CMK (cell line): Measurements from ENCODE around the gene OSBPL5.

Experiments
- DNase-seq: peaks from one replicate; pipeline ENCODE4 v3.0.0-alpha.2; 2010; ENCODE audit warnings: low read depth

The OSBPL5 gene

DNA sequence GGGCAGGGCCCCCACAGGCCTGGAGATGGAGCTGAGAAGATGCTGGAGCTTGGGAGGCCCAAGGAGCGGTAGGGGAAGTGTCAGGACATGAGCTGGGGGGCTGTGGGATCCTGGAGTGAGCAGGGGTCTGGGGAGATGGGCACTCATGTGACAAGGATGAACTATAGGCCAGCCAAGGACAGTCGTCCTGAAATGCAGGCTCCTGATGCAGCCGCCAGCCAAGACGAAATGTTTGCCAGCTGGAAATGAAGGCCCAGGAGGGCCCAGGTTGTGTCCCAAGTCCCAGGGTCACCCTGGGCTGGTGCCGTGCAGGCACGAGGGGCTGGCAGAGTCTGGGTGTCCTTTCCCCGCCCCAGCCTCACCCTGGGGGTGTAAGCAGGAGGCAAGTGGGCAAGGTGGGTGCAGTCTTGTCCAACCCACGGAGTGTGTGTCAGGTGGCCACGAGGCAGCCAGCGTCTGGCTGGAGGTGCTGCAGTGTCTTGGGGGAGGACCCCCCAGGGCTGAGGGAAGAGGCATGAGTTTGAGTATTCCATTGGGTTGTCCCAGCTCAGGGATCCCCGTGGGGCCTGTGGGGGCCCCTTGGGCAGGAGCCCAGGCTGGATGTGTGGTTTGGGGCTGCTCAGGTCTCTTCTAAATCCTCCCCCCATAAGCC is 32.1 kb upstream of the OSBPL5 start:
- no peak for DNase-seq

- no peak for DNase-seq
Measured at GRCh38 chr11:3196161-3197043, 31.3 kb upstream of the OSBPL5 start.

- DNase-seq: no peak
Measured at GRCh38 chr11:3195251-3196160, 30.4 kb upstream of the OSBPL5 start.

GRCh38 chr11:3194016-3194816 is 29.1 kb upstream of the OSBPL5 start:
- DNase-seq: peak; percentile 39

GRCh38 chr11:3193373-3194015 is 28.4 kb upstream of the OSBPL5 start:
- DNase-seq: no peak

- no peak for DNase-seq
Measured at GRCh38 chr11:3192511-3193372, 27.6 kb upstream of the OSBPL5 start.

- DNase-seq: no peak
Measured at GRCh38 chr11:3191586-3192324, 26.6 kb upstream of the OSBPL5 start.

- DNase-seq: no peak
Measured at GRCh38 chr11:3190600-3190999, 25.5 kb upstream of the OSBPL5 start.

- DNase-seq: no peak
Measured at GRCh38 chr11:3189886-3190583, 24.9 kb upstream of the OSBPL5 start.

DNA sequence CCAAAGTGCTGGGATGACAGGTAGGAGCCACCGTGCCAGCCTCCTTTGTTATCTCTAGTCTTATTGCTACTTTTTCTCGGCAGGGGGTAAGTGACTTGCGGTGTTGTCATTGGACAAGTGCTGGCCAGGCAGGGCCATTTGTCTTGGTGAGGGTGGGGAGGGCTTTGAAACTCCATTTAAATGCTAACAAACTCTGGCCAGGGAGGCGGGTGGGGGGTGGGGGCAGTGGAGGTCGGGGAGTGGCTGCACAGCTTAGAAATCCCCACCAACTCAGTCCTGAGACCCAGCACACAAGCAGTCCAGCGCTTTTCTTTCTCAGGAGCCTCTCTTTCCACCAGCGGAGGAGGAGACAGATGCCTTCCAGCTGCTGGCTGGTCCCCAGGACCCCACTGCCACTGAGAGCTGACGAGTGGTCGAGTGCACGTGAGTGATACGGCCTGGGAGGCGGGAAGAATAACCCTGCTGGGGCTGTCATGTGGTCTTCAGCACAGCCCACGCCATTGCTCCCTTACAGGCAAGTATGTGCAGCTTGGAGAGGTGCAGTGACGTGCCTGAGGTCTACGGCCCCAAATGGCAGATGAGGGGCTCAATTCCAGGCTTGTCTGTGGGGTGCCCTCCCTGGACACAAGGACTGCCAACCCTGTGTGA is 24.2 kb upstream of the OSBPL5 start:
- no peak for DNase-seq

DNA sequence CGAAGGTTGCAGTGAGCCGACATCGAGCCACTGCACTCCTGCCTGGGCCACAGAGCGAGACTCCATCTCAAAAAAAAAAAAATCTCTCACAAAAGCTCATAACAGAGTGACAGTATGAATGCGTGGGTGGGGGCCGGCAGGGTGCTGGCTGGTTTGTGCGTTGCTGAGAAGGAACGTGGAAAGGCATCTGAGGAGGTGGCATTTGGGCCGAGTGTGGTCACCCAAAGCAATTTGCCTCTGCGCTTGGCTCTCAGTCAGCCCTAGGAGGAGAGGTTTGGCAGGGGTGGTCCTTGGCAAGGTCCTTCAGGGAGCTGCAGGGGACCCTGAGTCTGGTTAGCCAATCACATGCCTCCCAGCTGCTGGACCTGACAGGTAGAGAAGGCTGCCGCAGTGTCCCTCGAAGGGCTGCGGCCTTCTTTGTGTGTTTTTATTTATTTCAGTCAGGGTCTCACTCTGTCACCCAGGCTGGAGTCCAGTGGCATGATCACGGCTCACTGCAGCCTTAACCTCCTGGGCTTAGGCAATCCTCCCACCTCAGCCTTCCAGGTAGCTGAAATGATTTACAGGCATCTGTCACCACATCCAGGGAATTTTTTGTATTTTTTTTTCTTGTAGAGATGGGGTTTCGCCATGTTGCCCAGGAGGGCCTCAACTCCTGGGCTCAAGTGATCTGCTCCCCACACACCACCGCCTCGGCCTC is 23.5 kb upstream of the OSBPL5 start:
- DNase-seq: no peak

DNA sequence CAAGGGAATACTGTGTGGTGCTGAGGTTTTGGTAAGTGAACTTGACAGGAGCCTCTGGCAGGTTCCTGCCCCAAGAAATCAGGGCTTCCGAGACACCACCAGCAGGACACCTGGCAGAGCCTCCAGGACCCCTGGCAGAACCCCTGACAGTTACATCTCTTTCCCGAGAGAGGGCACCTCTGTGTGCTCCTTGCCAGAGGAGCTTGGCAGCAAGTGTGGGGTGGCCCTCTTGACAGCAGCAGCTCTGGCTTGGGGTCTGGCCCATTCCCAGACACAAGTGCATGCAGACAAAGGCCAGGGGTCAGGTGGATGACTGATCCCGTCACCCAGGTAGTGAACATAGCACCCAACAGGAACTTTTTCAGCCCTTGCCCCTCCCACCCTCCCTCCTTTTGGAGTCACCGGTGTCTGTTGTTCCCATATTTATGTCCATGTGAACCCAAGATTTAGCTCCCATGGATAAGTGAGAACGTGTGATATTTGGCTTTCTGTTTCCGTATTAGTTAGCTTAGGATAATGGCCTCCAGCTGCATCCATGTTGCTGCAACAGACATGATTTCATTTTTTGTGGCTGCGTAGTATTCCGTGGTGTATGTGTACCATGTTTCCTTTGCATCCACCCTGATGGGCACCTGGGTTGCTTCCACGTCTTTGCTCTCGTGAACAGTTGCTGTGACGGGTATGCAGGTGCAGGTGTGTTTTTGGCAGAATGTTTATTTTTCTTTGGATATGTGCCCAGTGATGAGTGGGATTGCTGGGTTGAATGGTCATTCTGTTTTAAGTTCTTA is 21.2 kb upstream of the OSBPL5 start:
- no peak for DNase-seq

DNA sequence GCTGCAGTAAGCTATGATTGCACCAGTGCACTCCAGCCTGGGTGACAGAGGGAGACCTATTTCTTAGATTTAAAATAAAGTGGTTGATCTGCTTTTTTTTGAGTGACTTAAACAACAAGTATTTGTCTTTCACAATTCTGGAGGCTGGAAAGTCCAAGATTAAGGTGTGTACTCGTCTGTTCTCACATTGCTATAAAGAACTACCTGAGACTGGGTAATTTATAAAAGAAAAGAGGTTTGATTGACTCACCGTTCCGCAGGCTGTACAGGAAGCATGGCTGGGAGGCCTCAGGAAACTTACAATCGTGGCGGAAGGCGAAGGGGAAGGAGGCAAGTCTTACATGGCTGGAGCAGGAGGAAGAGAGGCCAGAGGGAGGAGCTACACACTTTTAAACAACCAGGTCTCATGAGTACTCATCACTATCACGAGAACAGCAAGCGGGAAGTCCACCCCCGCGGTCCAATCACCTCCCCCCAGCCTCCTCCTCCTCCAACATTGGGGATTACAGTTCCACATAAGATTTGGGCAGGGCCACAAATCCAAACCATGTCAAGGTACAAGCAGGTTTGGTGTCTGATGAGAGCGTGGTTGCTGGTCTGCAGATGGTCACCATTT is 19.7 kb upstream of the OSBPL5 start:
- no peak for DNase-seq

GRCh38 chr11:3183523-3183922 is 18.4 kb upstream of the OSBPL5 start:
- no peak for DNase-seq

GRCh38 chr11:3182462-3182852 is 17.3 kb upstream of the OSBPL5 start:
- no peak for DNase-seq

DNA sequence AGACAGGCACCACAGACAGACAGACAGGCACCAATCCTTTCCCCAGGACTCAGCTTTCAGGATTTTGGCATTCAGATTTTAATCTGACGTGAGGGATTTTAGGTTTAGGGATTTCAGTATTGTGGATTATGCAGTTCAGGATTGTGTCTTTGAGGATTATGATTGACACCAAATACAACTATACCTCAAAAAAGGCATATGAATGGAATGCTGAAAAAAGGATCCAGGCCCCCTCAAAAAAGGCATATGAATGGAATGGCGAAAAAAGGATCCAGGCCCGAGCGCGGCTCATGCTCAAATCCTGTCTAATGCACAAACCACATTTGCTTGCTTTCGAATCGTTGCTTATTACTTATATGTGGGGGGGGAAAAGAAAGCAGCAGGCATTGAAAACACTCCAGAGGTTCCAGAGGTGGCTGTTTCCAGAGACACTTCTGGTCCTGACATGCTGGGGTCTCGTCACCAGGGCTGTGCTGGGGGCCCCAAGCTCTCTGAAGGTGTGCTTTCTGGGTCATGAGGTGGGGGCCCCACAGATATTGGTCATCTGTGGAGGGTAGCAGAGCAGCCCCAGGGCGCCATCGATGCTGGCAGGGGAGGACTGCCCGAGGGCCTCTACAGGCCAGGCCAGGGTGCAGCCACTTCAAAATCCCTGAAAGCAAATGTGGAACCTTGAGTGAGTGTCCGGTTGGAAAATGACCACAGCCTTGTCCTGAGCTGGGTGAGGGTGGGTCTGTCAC is 16.8 kb upstream of the OSBPL5 start:
- DNase-seq: no peak
